Ureter (tissue), 1 donor: ENCODE measurements around the gene UCKL1. TPM values are rescaled to one million over a fixed set of nuclear protein-coding genes. Genes with fewer than 3 reads are reported as not detected.

Experiments
- DNase-seq: peaks from one replicate; pipeline ENCODE4 v3.0.0-alpha.2; 2020; ENCODE audit warnings: low spot score
- total RNA-seq: library from RNA; stranded (reverse); gene quantifications from one replicate; pipeline ENCODE4 v1.2.4, GENCODE V29; 2023
- donor health status: DM: yes; HTN: yes; CAD: no.

UCKL1 gene
- total RNA-seq, 1 donor from 2014 or later = 47.6 TPM

- DNase-seq = no peak
These were observed 3.5 kb upstream of the UCKL1 start for GRCh38 chr20:63959699-63960075.

GRCh38 chr20:63958964-63959698, 2.9 kb upstream of the UCKL1 start:
- no peak for DNase-seq

GRCh38 chr20:63958471-63958870, 2.3 kb upstream of the UCKL1 start:
- DNase-seq = no peak

GRCh38 chr20:63957690-63958441, 1.6 kb upstream of the UCKL1 start:
- DNase-seq = no peak

- no peak for DNase-seq
These were observed 931 bp upstream of the UCKL1 start for GRCh38 chr20:63957004-63957689.

GRCh38 chr20:63956664-63957003, 418 bp upstream of the UCKL1 start:
- no peak for DNase-seq

- DNase-seq = no peak
These were observed 862 bp downstream of the UCKL1 start for GRCh38 chr20:63955281-63955826.

GRCh38 chr20:63953764-63954429, 2.3 kb downstream of the UCKL1 start:
- DNase-seq = no peak

- DNase-seq = no peak
These were observed 3.4 kb downstream of the UCKL1 start for GRCh38 chr20:63952769-63953168.

GRCh38 chr20:63952210-63952535, 4.0 kb downstream of the UCKL1 start:
- DNase-seq = no peak

- DNase-seq = no peak
These were observed 4.6 kb downstream of the UCKL1 start for GRCh38 chr20:63951398-63952209.

- no peak for DNase-seq
These were observed 5.4 kb downstream of the UCKL1 start for GRCh38 chr20:63950701-63951397.

- peak; percentile 55 for DNase-seq
These were observed 8.4 kb downstream of the UCKL1 start for GRCh38 chr20:63947638-63948456.

GRCh38 chr20:63946986-63947637, 9.1 kb downstream of the UCKL1 start:
- DNase-seq = no peak

- no peak for DNase-seq
These were observed 10.0 kb downstream of the UCKL1 start for GRCh38 chr20:63945921-63946920.

- no peak for DNase-seq
These were observed 11.1 kb downstream of the UCKL1 start for GRCh38 chr20:63945031-63945658.
